ENCODE results near the gene KRTAP2-1.
"Not testable (repeated sequence)": the region's sequence is repeated elsewhere in the genome, so short reads cannot be mapped to it uniquely, and the experiment has no call there.

The KRTAP2-1 gene

GRCh38 chr17:41042953-41043352, 4.2 kb downstream of the KRTAP2-1 start:
- ChIA-PET CTCF (no interaction called here), POLR2A (no interaction called here)
- DNase-seq (ENCODE audit: extremely low spot score), result no peak
- no peak for TF ChIP-seq SP1 (IDR thresholded peaks at IDR 0.05)
- no peak for TF ChIP-seq LEF1 (IDR thresholded peaks at IDR 0.05; ENCODE audit: borderline replicate concordance)
- TF ChIP-seq FOXK2 (IDR thresholded peaks at IDR 0.05), result no peak
- no peak for TF ChIP-seq FOXA1 (IDR thresholded peaks at IDR 0.05)
- no peak for TF ChIP-seq NFRKB (IDR thresholded peaks at IDR 0.05)

- POLR2A ChIA-PET; DNase-seq (ENCODE audit: extremely low spot score); CTCF ChIA-PET: not testable (repeated sequence)
Measured at GRCh38 chr17:41040783-41041571, 6.1 kb downstream of the KRTAP2-1 start, which contains the start of gene KRTAP1-1. KRTAP1-1 (minus strand) TSS chr17:41041450; CDS start chr17:41041397, 53 bp downstream.

- ChIA-PET CTCF (no interaction called here), POLR2A (no interaction called here)
- no peak for DNase-seq (ENCODE audit: extremely low spot score)
- no peak for TF ChIP-seq ELF4 (IDR thresholded peaks at IDR 0.05)
- no peak for TF ChIP-seq SP1 (IDR thresholded peaks at IDR 0.05)
- TF ChIP-seq BHLHE40 (IDR thresholded peaks at IDR 0.05; ENCODE audit: borderline replicate concordance), result no peak
- TF ChIP-seq CTBP1 (IDR thresholded peaks at IDR 0.05; ENCODE audit: borderline replicate concordance), result no peak
- no peak for TF ChIP-seq TARDBP (IDR thresholded peaks at IDR 0.05)
Measured at GRCh38 chr17:41037853-41038350, 9.2 kb downstream of the KRTAP2-1 start.

- POLR2A ChIA-PET; CTCF ChIA-PET; DNase-seq (ENCODE audit: extremely low spot score): not testable (repeated sequence)
Measured at GRCh38 chr17:41034346-41034935, 12.7 kb downstream of the KRTAP2-1 start, which contains the start of gene KRTAP1-3. KRTAP1-3 (minus strand) TSS chr17:41034874; CDS start chr17:41034821, 53 bp downstream.

GRCh38 chr17:41029633-41030245, 17.4 kb downstream of the KRTAP2-1 start, which contains the start of gene KRTAP1-4:
KRTAP1-4 (minus strand) TSS chr17:41030195; CDS start chr17:41030078, 117 bp downstream.
- no peak for TF ChIP-seq SUZ12 (IDR thresholded peaks at IDR 0.05)
- TF ChIP-seq ELF4 (IDR thresholded peaks at IDR 0.05), result no peak
- no peak for TF ChIP-seq FOXK2 (IDR thresholded peaks at IDR 0.05)
- no peak for TF ChIP-seq ARNT (IDR thresholded peaks at IDR 0.05)
- no peak for TF ChIP-seq L3MBTL2 (conservative IDR thresholded peaks at IDR 0.05)
- no peak for TF ChIP-seq CTBP1 (IDR thresholded peaks at IDR 0.05; ENCODE audit: borderline replicate concordance)
- TF ChIP-seq FOXA1 (IDR thresholded peaks at IDR 0.05), result no peak
- TF ChIP-seq ZNF384 (IDR thresholded peaks at IDR 0.05), result no peak
- TF ChIP-seq SP1 (IDR thresholded peaks at IDR 0.05), result no peak
- no peak for TF ChIP-seq FOXM1 (IDR thresholded peaks at IDR 0.05; ENCODE audit: borderline replicate concordance)
- TF ChIP-seq PKNOX1 (IDR thresholded peaks at IDR 0.05), result no peak
- no peak for TF ChIP-seq TARDBP (IDR thresholded peaks at IDR 0.05)
- TF ChIP-seq LEF1 (IDR thresholded peaks at IDR 0.05; ENCODE audit: borderline replicate concordance), result no peak
- TF ChIP-seq HDGF (IDR thresholded peaks at IDR 0.05; ENCODE audit: borderline replicate concordance), result no peak
- TF ChIP-seq NFRKB (IDR thresholded peaks at IDR 0.05), result no peak
- CTCF ChIA-PET, result no interaction called here
- POLR2A ChIA-PET, result no interaction called here

GRCh38 chr17:41026715-41027471, 20.2 kb downstream of the KRTAP2-1 start, which contains the start of gene KRTAP1-5:
KRTAP1-5 (minus strand) TSS chr17:41027208; CDS start chr17:41027155, 53 bp downstream.
- ChIA-PET CTCF (no interaction called here), POLR2A (no interaction called here)
- TF ChIP-seq ELF4 (IDR thresholded peaks at IDR 0.05) (no peak), ZNF384 (IDR thresholded peaks at IDR 0.05) (no peak), L3MBTL2 (conservative IDR thresholded peaks at IDR 0.05) (no peak), SP1 (IDR thresholded peaks at IDR 0.05) (no peak), NFRKB (IDR thresholded peaks at IDR 0.05) (no peak), LEF1 (IDR thresholded peaks at IDR 0.05; ENCODE audit: borderline replicate concordance) (no peak), PKNOX1 (IDR thresholded peaks at IDR 0.05) (no peak), CTBP1 (IDR thresholded peaks at IDR 0.05; ENCODE audit: borderline replicate concordance) (no peak), FOXA1 (IDR thresholded peaks at IDR 0.05) (no peak), FOXK2 (IDR thresholded peaks at IDR 0.05) (no peak)
- DNase-seq (ENCODE audit: extremely low spot score), result no peak

More at GRCh38 chr17:41029633-41030245, 17.4 kb downstream of the KRTAP2-1 start, which contains the start of gene KRTAP1-4:
- no peak for DNase-seq (ENCODE audit: extremely low spot score)

- CTCF ChIA-PET, result no interaction called here
- POLR2A ChIA-PET, result no interaction called here
- no peak for TF ChIP-seq ZNF384 (IDR thresholded peaks at IDR 0.05)
- DNase-seq (ENCODE audit: extremely low spot score), result no peak
Measured at GRCh38 chr17:41024697-41025096, 22.4 kb downstream of the KRTAP2-1 start.

Data from HEK293T (cell line).